Esophagus muscularis mucosa (tissue), 3 donors: Measurements from ENCODE around the gene VIM.

ENCODE experiments used
- CTCF ChIP-seq, 3 experiments: fragments of 200-600 bp in 2 of 3; fragments of 450-650 bp in 1 of 3; sonication (generic) in 2 of 3; IDR thresholded peaks; one replicate each; pipeline ENCODE4 v1.5.1; 2017 to 2019; ENCODE audit warnings: antibody characterized with exemption in 3 of 3, mild to moderate bottlenecking in 2 of 3, moderate library complexity in 1 of 3
- POLR2A ChIP-seq: fragments of 450-650 bp; IDR thresholded peaks from one replicate; pipeline ENCODE4 v1.6.1; 2017; ENCODE audit warnings: antibody characterized with exemption, moderate library complexity, mild to moderate bottlenecking, low read depth

GRCh38 chr10:17248964-17249363, 20.9 kb downstream of the VIM start:
- TF ChIP-seq CTCF (IDR thresholded peaks at IDR 0.05), result no peak
- no peak for TF ChIP-seq POLR2A
